PC-9 (cell line): ENCODE data around the gene TMEM258. TPM values are rescaled to one million over a fixed set of nuclear protein-coding genes. Genes with fewer than 3 reads are reported as not detected.

Source experiments
- BruUV-seq: library from RNA; stranded (reverse); fragments of 400-500 nt; replicated peaks from 2 replicates; lab custom pipeline; 2021; lab: Mats Ljungman, UMichigan
- CTCF ChIA-PET: fragments of 300-600 bp; sonication (Branson Sonifier 250); formaldehyde crosslinking; loops from one replicate; lab custom pipeline; 2022; ENCODE audit warnings: antibody characterized with exemption; lab: Charles Lee
- POLR2A ChIA-PET: fragments of 300-600 bp; sonication (Branson Sonifier 250); formaldehyde crosslinking; loops from one replicate; lab custom pipeline; 2022; ENCODE audit warnings: antibody characterized with exemption; ENCODE audit not compliant: unreplicated experiment; lab: Charles Lee
- DNase-seq, 2 experiments: peaks; one replicate each; pipeline versions ENCODE4 v3.0.0 to v3.0.0-alpha.2; 2015 to 2022; ENCODE audit warnings: mixed read lengths in 1 of 2
- H2AFZ ChIP-seq: fragments of 200-600 bp; sonication (generic); 2 replicates; pipeline ENCODE4 v1.8.1; 2017; ENCODE audit warnings: antibody characterized with exemption
- H3F3A ChIP-seq: fragments of 200-600 bp; sonication (generic); 2 replicates; pipeline ENCODE4 v1.8.1; 2017; ENCODE audit warnings: antibody characterized with exemption, mild to moderate bottlenecking, low read depth; ENCODE audit not compliant: insufficient read depth
- H3K27ac ChIP-seq: fragments of 200-600 bp; sonication (generic); 2 replicates; pipeline ENCODE4 v1.6.1; 2016; ENCODE audit warnings: mixed run types
- H3K27me3 ChIP-seq: fragments of 200-600 bp; sonication (generic); 2 replicates; pipeline ENCODE4 v1.6.1; 2016; ENCODE audit warnings: low read depth, mixed run types; ENCODE audit not compliant: insufficient read depth
- H3K36me3 ChIP-seq: fragments of 200-600 bp; sonication (generic); 2 replicates; pipeline ENCODE4 v1.6.1; 2016; ENCODE audit warnings: low read depth, mixed run types
- H3K4me1 ChIP-seq: fragments of 200-600 bp; sonication (generic); replicated peaks from 2 replicates; pipeline ENCODE4 v1.6.1; 2016; ENCODE audit warnings: mixed run types; ENCODE audit not compliant: insufficient read depth
- H3K4me2 ChIP-seq: fragments of 200-600 bp; sonication (generic); 2 replicates; pipeline ENCODE4 v1.6.1; 2017; ENCODE audit warnings: mixed run types
- H3K4me3 ChIP-seq: fragments of 200-600 bp; sonication (generic); 2 replicates; pipeline ENCODE4 v1.6.1; 2016; ENCODE audit warnings: mixed run types
- H3K79me2 ChIP-seq: fragments of 200-600 bp; sonication (generic); 2 replicates; pipeline ENCODE4 v1.6.1; 2017; ENCODE audit warnings: low read depth, mixed run types
- H3K9me2 ChIP-seq: fragments of 200-600 bp; sonication (generic); 2 replicates; pipeline ENCODE4 v1.8.1; 2017; ENCODE audit warnings: mild to moderate bottlenecking; ENCODE audit not compliant: insufficient read depth
- H3K9me3 ChIP-seq: fragments of 200-600 bp; sonication (generic); 2 replicates; pipeline ENCODE4 v1.8.1; 2016; ENCODE audit warnings: low read depth; ENCODE audit not compliant: insufficient read depth
- H4K20me1 ChIP-seq: fragments of 200-600 bp; sonication (generic); 2 replicates; pipeline ENCODE4 v1.8.1; 2017; ENCODE audit not compliant: insufficient read depth
- CTCF ChIP-seq: fragments of 200-600 bp; sonication (generic); conservative IDR thresholded peaks from 2 replicates; pipeline ENCODE4 v1.6.1; 2017; ENCODE audit warnings: mixed run types, antibody characterized with exemption, mild to moderate bottlenecking, moderate library complexity
- EZH2 ChIP-seq: fragments of 200-600 bp; sonication (generic); IDR thresholded peaks from 2 replicates; pipeline ENCODE4 v1.8.0; 2017; ENCODE audit warnings: antibody characterized with exemption, low read depth
- intact Hi-C: fragments of 100-400 bp; cut with micrococcal nuclease; formaldehyde crosslinking; loops from one replicate; pipeline ENCODE4 v1.10.0; 2022; ENCODE audit not compliant: unreplicated experiment
- total RNA-seq: library from RNA; stranded (reverse); gene quantifications from 2 replicates; pipeline ENCODE4 v1.2.3, GENCODE V29; 2021

TMEM258 gene
- total RNA-seq, 1 experiment from 2014 or later, result 217 TPM

GRCh38 chr11:61775606-61776554, 16.5 kb downstream of the TMEM258 start:
- intact Hi-C loops, result loop anchor here (1.0 kb wide), 1 partner anchor 29 kb away; no protein-coding TSS in a partner anchor
- no peaks in the 10 kb centered on the region for H3F3A ChIP-seq
- H2AFZ ChIP-seq, result no peak overlapping the region
- H3K9me3 ChIP-seq, result no peaks in the 10 kb centered on the region
- H4K20me1 ChIP-seq, result no peaks in the 10 kb centered on the region
- H3K4me3 ChIP-seq, result no peak overlapping the region
- no peak overlapping the region for H3K27ac ChIP-seq
- POLR2A ChIA-PET, result no interaction called here
- no TSS peak for BruUV-seq
- DNase-seq, result no peak
- no peaks in the 10 kb centered on the region for H3K9me2 ChIP-seq
- H3K4me1 ChIP-seq, result peaks cover 6% of the 10 kb centered on the region
- CTCF ChIA-PET, result interaction anchor here (0.6 to 0.9 kb wide), 2 partner anchors 28 to 304 kb away, joined by 3 read pairs; no protein-coding TSS in a partner anchor
- no peaks in the 10 kb centered on the region for H3K36me3 ChIP-seq
- no peaks in the 10 kb centered on the region for H3K79me2 ChIP-seq
- TF ChIP-seq CTCF (no peak), EZH2 (no peak)
- no peak overlapping the region for H3K4me2 ChIP-seq
- H3K27me3 ChIP-seq, result no peaks in the 10 kb centered on the region

- H3K4me3 ChIP-seq, result no peak overlapping the region
- TF ChIP-seq CTCF (no peak), EZH2 (no peak)
- no peaks in the 10 kb centered on the region for H3K36me3 ChIP-seq
- H3K9me2 ChIP-seq, result no peaks in the 10 kb centered on the region
- no peak overlapping the region for H2AFZ ChIP-seq
- H3K27ac ChIP-seq, result no peak overlapping the region
- H3K4me1 ChIP-seq, result peaks cover 6% of the 10 kb centered on the region
- no peak for DNase-seq
- H3K79me2 ChIP-seq, result no peaks in the 10 kb centered on the region
- no peak overlapping the region for H3K4me2 ChIP-seq
- H3K27me3 ChIP-seq, result no peaks in the 10 kb centered on the region
- intact Hi-C loops, result no loop called here
- no peaks in the 10 kb centered on the region for H4K20me1 ChIP-seq
- ChIA-PET CTCF (interaction anchor here (0.9 kb wide), 1 partner anchor 305 kb away, joined by 3 read pairs; no protein-coding TSS in a partner anchor), POLR2A (no interaction called here)
- no TSS peak for BruUV-seq
- no peaks in the 10 kb centered on the region for H3K9me3 ChIP-seq
- no peaks in the 10 kb centered on the region for H3F3A ChIP-seq
Measured at GRCh38 chr11:61775106-61775505, 17.3 kb downstream of the TMEM258 start.

GRCh38 chr11:61774411-61774810, 18.0 kb downstream of the TMEM258 start:
- Histone ChIP-seq H3K79me2 (no peaks in the 10 kb centered on the region), H3K9me3 (no peaks in the 10 kb centered on the region), H3K4me1 (peaks cover 6% of the 10 kb centered on the region), H4K20me1 (no peaks in the 10 kb centered on the region), H3F3A (no peaks in the 10 kb centered on the region), H3K4me2 (no peak overlapping the region), H3K36me3 (no peaks in the 10 kb centered on the region), H3K27ac (no peak overlapping the region), H3K27me3 (no peaks in the 10 kb centered on the region), H3K9me2 (no peaks in the 10 kb centered on the region), H3K4me3 (no peak overlapping the region), H2AFZ (no peak overlapping the region)
- DNase-seq, result no peak
- POLR2A ChIA-PET, result no interaction called here
- no TSS peak for BruUV-seq
- CTCF ChIA-PET, result no interaction called here
- intact Hi-C loops, result no loop called here
- TF ChIP-seq EZH2 (no peak), CTCF (no peak)
